ENCODE measurements around the gene CRELD2.
A peak's percentile ranks its signal among the peaks of the same experiment; 100 is the strongest.

The CRELD2 gene, protein sequence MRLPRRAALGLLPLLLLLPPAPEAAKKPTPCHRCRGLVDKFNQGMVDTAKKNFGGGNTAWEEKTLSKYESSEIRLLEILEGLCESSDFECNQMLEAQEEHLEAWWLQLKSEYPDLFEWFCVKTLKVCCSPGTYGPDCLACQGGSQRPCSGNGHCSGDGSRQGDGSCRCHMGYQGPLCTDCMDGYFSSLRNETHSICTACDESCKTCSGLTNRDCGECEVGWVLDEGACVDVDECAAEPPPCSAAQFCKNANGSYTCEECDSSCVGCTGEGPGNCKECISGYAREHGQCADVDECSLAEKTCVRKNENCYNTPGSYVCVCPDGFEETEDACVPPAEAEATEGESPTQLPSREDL

DNA sequence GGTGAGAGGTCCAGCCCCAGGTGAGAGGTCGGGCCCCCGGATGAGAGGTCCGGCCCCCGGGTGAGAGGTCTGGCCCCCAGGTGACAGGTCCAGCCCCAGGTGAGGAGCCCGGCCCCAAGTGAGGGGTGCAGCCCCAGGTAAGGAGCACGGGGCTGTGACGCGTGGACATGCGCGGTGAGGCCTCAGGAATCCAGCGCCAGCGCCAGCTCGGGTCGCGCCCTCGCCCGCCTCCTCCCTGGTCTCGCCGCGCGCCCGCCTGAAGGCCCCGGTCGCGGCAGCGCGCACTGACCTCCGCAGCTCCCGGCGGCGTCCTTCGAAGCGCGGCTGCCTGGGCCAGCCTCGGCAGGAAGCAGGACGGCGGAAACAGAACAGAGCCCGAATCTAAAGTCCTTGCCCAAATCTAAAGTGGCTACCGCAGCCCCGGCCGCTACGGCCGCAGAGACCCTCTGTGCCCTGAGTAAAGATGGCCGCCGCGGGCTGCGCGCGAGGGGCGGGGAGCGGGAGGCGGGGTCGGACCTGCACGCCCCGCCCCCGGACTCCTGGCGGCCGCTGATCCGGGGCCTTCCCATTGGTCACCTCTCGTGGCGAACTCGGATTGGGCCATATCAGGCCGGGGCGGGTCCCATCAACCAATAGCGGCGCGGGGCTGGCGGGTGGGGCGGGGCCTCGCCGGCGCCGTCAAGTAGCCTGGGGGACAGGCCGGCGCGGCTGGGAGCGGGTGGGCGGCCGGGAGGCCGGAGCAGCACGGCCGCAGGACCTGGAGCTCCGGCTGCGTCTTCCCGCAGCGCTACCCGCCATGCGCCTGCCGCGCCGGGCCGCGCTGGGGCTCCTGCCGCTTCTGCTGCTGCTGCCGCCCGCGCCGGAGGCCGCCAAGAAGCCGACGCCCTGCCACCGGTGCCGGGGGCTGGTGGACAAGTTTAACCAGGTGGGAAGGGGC is at the start of gene CRELD2, which contains the start of gene ALG12:
Gene CRELD2, plus strand, starts transcription at position 661 of the 937 bp plus-strand sequence. Its CDS starts 136 bp downstream, at position 797.
Gene ALG12, minus strand, starts transcription at position 465 of the 937 bp plus-strand sequence. CDS start 4,673 bp downstream, outside the sequence.
- peak; percentile 82 for DNase-seq

- DNase-seq, result no peak
Measured at GRCh38 chr22:49869086-49869830, 49.2 kb upstream of the CRELD2 start.

- no peak for DNase-seq
Measured at GRCh38 chr22:49869845-49870712, 48.4 kb upstream of the CRELD2 start.

DNA sequence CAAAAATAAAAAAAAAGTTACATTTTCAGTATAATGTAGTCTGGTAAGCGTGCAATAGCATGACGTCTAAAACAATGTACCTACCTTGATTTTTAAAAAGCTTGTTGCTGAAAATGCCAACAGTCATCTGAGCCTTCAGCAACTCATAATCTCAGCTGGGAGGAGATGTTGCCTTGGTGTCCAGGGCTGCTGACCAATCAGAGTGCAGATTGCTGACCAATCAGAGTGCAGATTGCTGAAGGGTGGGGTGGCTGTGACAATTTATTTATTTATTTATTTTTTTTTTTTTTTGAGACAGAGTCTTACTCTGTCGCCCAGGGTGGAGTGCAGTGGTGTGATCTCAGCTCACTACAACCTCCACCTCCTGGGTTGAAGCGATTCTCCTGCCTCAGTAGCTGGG is 47.0 kb upstream of the CRELD2 start:
- no peak for DNase-seq

- DNase-seq, result no peak
Measured at GRCh38 chr22:49872347-49872746, 46.1 kb upstream of the CRELD2 start.

- no peak for DNase-seq
Measured at GRCh38 chr22:49873228-49873940, 45.0 kb upstream of the CRELD2 start.

DNA sequence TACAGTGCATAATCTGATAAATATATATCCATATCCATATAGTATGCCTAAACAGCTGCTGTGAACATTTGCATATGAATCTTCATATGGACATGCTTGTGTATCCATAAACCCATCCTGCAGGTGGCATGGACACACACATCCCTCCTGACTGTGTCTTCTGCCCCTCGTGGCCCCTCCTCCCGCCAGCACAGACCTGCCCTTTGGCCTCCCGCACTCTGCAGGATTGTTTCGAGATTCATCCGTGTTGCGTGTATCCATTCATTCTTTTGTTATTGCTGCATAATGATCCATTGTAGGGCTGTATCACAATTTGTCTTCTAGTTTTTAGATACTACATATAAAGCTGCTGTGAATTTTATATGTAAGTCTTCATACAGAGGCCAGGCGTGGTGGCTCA is 40.8 kb upstream of the CRELD2 start:
- DNase-seq, result no peak

DNA sequence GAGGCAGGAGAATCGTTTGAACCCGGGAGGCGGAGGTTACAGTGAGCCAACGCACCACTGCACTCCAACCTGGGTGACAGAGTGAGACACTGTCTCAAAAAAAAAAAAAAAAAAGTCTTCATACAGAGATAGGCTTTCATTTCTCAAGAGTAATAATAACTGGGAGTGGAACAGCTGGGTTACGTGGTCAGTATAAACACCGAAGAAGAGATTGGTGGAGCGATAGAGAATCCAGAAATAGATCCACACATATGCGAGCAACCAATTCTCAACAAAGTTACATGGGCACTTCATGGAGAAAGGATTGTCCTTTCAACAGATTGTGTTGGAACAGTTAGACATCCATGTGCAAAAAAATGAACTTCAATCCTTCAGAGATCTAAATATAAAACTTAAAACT is 40.2 kb upstream of the CRELD2 start:
- DNase-seq, result no peak

DNA sequence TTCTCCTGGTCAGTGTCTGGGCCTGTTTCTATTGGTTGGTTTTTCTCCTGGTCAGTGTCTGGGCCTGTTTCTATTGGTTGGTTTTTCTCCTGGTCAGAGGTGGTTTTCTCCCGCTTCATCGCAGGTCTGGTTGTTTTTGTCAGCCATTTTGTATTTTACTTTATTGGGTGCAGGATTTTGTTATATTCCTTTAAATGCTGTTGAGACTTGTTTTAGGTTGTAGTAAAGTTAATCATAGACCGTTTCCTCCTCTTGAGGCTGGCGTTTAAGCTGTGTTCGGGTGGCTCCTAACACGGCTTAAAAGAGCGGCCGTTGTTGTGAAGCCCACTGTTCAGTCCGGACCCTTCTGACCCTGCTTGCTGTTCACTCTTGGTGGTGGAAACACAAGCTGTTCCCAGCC is 38.6 kb upstream of the CRELD2 start:
- no peak for DNase-seq

GRCh38 chr22:49880281-49880680 is 38.2 kb upstream of the CRELD2 start:
- no peak for DNase-seq

DNA sequence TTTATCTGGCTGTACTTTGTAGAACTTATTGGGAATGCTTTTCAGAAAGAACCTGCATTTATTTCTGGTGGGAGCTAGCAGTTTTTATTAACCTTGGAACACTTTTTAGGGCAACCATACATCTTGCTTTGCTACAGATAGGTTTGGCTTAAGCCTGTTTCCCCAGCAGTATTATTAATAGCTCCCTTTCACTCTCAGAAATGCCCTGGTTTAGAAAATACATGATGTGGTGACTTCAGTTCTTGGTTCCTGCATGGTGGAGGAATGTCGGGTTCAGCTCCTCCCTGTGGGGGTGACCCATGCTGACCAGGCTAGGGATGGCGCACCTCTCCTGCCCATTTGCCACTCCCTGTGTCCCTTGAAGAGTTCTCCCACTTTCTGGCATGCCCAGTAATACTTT is 36.6 kb upstream of the CRELD2 start:
- no peak for DNase-seq

DNA sequence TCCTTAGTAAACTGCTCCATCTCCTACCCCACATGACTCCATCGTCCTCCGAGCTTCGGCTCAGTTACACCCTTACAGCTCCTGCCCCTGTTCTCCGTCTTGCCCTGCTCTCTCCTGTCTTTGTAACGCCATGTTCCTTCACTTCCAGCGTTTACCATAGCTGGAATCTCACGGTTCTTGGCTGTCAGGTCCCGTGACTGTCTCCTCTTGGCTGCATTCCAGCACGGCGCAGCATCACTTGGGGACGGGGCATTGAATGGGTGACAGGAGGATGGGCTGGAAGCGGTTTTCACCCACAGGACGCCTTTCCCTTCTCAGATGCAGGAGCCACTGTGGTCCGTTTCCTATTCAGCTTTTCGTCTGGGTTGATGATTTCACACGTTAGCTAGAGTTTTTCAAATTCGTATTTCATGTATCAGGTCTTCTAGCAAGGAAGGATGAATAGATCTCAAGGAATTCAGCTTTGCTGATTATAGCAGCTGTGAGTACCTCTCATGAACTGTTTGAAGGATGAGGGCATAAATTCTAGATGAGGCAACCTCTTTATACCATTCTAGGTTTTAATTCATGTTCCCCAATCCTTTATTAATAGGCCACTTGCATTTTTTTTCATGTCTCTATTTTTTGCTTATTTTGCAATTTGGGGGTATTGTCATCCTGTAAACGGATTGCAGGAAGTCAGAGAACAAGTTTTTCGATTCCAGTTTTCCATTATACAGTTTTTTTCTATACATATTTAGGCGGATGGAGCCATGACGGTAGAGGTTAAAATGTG is 35.7 kb upstream of the CRELD2 start:
- no peak for DNase-seq

GRCh38 chr22:49883294-49883640 is 35.2 kb upstream of the CRELD2 start:
- DNase-seq, result no peak

DNA sequence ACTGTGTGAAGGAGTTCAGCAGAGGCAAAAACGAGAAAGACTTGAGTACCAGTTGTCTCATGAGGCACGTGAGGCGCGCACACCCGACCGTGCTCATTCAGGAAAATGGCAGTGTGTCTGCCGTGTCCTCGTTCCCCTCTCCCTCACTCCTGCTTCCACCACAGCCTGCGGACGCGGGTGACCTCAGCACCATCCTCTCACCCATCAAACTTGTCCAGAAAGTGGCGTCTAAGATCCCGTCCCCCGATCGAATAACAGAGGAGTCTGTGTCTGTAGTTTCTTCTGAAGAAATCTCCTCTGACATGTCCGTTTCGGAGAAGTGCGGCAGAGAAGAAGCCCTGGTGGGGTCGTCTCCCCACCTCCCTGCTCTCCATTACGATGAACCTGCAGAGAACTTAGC is 34.4 kb upstream of the CRELD2 start:
- DNase-seq, result no peak

DNA sequence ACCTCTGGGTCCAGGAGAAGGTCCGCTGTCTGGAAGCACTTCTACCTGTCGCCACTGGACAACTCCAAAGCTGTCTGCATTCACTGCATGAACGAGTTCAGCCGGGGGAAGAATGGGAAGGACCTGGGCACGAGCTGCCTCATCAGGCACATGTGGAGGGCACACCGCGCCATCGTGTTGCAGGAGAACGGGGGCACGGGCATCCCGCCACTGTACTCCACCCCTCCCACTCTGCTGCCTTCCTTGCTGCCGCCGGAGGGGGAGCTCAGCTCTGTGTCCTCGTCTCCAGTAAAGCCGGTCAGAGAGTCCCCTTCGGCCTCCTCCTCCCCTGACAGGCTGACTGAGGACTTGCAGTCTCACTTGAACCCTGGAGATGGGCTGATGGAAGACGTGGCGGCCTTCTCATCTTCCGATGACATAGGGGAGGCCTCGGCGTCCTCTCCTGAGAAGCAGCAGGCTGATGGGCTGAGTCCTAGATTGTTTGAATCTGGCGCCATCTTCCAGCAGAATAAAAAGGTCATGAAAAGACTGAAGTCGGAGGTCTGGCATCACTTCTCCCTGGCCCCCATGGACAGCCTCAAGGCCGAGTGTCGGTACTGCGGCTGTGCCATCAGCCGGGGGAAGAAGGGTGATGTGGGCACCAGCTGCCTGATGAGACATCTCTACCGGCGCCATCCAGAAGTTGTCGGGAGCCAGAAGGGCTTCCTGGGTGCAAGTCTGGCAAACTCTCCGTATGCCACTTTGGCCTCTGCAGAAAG is 33.8 kb upstream of the CRELD2 start:
- DNase-seq, result no peak

- DNase-seq, result no peak
Measured at GRCh38 chr22:49885281-49885680, 33.2 kb upstream of the CRELD2 start.

DNA sequence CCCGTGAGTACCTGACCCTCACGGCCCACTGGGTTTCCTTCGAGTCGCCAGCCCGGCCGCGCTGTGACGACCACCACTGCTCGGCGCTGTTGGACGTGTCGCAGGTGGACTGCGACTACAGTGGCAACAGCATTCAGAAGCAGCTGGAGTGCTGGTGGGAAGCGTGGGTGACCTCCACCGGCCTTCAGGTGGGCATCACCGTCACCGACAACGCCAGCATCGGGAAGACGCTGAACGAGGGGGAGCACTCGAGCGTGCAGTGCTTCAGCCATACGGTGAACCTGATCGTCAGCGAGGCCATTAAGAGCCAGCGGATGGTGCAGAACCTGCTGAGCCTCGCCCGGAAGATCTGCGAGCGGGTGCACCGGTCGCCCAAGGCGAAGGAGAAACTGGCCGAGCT is 32.6 kb upstream of the CRELD2 start:
- DNase-seq, result no peak

GRCh38 chr22:49886346-49887063 is 31.9 kb upstream of the CRELD2 start:
- DNase-seq, result no peak

GRCh38 chr22:49887064-49887451 is 31.4 kb upstream of the CRELD2 start:
- no peak for DNase-seq
